Calu3 (cell line): Measurements from ENCODE around the gene LDHB. TPM values are rescaled to one million over a fixed set of nuclear protein-coding genes. Genes with fewer than 3 reads are reported as not detected.
A peak's percentile ranks its signal among the peaks of the same experiment; 100 is the strongest.
"Not testable (repeated sequence)": the region's sequence is repeated elsewhere in the genome, so short reads cannot be mapped to it uniquely, and the experiment has no call there.

Source experiments
- BruUV-seq: library from RNA; stranded (reverse); fragments of 400-500 nt; replicated peaks from 2 replicates; lab custom pipeline; 2021; lab: Mats Ljungman, UMichigan
- CTCF ChIA-PET: fragments of 300-600 bp; sonication (Branson Sonifier 250); formaldehyde crosslinking; loops from one replicate; lab custom pipeline; 2022; ENCODE audit warnings: antibody characterized with exemption; lab: Charles Lee
- DNase-seq: peaks from one replicate; pipeline ENCODE4 v3.0.0; 2022
- H3K27ac Mint-ChIP-seq: one replicate; pipeline ENCODE4 v1.8.0; 2022; ENCODE audit warnings: mixed read lengths; ENCODE audit not compliant: unreplicated experiment
- H3K27me3 Mint-ChIP-seq: one replicate; pipeline ENCODE4 v1.8.0; 2022; ENCODE audit warnings: mixed read lengths; ENCODE audit not compliant: unreplicated experiment
- H3K36me3 Mint-ChIP-seq: one replicate; pipeline ENCODE4 v1.8.0; 2022; ENCODE audit warnings: mild to moderate bottlenecking, moderate library complexity, mixed read lengths; ENCODE audit not compliant: insufficient read depth, unreplicated experiment
- H3K4me1 Mint-ChIP-seq: one replicate; pipeline ENCODE4 v1.8.0; 2022; ENCODE audit warnings: mild to moderate bottlenecking, low read depth, mixed read lengths; ENCODE audit not compliant: unreplicated experiment
- H3K4me3 Mint-ChIP-seq: one replicate; pipeline ENCODE4 v1.8.0; 2022; ENCODE audit warnings: mild to moderate bottlenecking, low read depth, moderate library complexity, mixed read lengths; ENCODE audit not compliant: unreplicated experiment
- H3K9me3 Mint-ChIP-seq: one replicate; pipeline ENCODE4 v1.8.0; 2022; ENCODE audit warnings: low read depth, mixed read lengths; ENCODE audit not compliant: unreplicated experiment
- CTCF ChIP-seq: fragments of 200-600 bp; IDR thresholded peaks from one replicate; pipeline ENCODE4 v1.8.0; 2022; ENCODE audit warnings: antibody characterized with exemption; ENCODE audit not compliant: unreplicated experiment
- intact Hi-C: fragments of 100-400 bp; cut with micrococcal nuclease; formaldehyde crosslinking; loops from one replicate; pipeline ENCODE4 v1.10.0; 2022; ENCODE audit not compliant: unreplicated experiment
- total RNA-seq: library from RNA; stranded (reverse); gene quantifications from 2 replicates; pipeline ENCODE4 v1.2.3, GENCODE V29; 2022

Gene LDHB
- total RNA-seq, 1 experiment from 2014 or later: 826 TPM

DNA sequence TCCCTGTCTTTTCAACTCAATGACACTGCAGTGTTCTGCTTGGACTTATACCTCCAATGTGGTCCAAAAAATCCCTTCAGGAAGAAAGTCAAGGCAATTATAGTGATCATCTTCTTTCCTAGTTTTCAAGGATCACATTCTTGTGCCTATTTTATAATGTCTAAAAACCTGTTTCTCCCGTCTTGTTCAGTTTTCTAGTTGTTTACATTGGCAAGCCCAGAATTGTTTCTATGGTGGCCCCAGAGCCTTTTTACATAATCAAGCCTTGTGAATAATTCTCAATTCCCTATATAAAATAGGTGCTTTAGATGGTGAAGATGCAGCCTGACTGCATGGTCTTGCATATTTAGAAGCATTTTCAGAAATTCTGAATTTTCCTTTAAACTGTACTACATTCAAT is 14.5 kb upstream of the LDHB start:
- no TSS peak for BruUV-seq
- Mint-ChIP-seq H3K9me3 (no peaks in the 10 kb centered on the region), H3K27ac (no peak overlapping the region), H3K4me3 (no peak overlapping the region), H3K4me1 (peaks cover 14% of the 10 kb centered on the region), H3K27me3 (peaks cover 9% of the 10 kb centered on the region), H3K36me3 (no peaks in the 10 kb centered on the region)
- intact Hi-C loops: loop anchor here (5.0 kb wide), 1 partner anchor 35 kb away; no protein-coding TSS in a partner anchor
- CTCF ChIA-PET: interaction anchor here (1.5 kb wide), 1 partner anchor 8 kb away, joined by 6 read pairs; no protein-coding TSS in a partner anchor
- no peak for TF ChIP-seq CTCF
- no peak for DNase-seq

GRCh38 chr12:21666722-21667121 is 9.1 kb upstream of the LDHB start:
- BruUV-seq: no TSS peak
- Mint-ChIP-seq H3K27ac (no peak overlapping the region), H3K9me3 (no peaks in the 10 kb centered on the region), H3K4me1 (peaks cover 11% of the 10 kb centered on the region), H3K27me3 (peaks cover 9% of the 10 kb centered on the region), H3K36me3 (no peaks in the 10 kb centered on the region), H3K4me3 (no peak overlapping the region)
- intact Hi-C loops: no loop called here
- CTCF ChIA-PET: interaction anchor here (0.6 kb wide), 1 partner anchor 29 kb away, joined by 3 read pairs; no protein-coding TSS in a partner anchor
- TF ChIP-seq CTCF: no peak
- peak; percentile 22 for DNase-seq

- intact Hi-C loops: no loop called here
- Mint-ChIP-seq H3K36me3 (no peaks in the 10 kb centered on the region), H3K27me3 (peaks cover 9% of the 10 kb centered on the region), H3K4me1 (peaks cover 9% of the 10 kb centered on the region), H3K9me3 (no peaks in the 10 kb centered on the region), H3K27ac (no peak overlapping the region), H3K4me3 (no peak overlapping the region)
- CTCF ChIA-PET: no interaction called here
- DNase-seq: no peak
- no TSS peak for BruUV-seq
- no peak for TF ChIP-seq CTCF
These were observed 8.2 kb upstream of the LDHB start for GRCh38 chr12:21665816-21666215.

- H3K27me3 Mint-ChIP-seq: no peaks in the 10 kb centered on the region
- TF ChIP-seq CTCF: no peak
- no peak overlapping the region for H3K27ac Mint-ChIP-seq
- no peak for DNase-seq
- BruUV-seq: no TSS peak
- CTCF ChIA-PET: no interaction called here
- no peaks in the 10 kb centered on the region for H3K9me3 Mint-ChIP-seq
- H3K4me1 Mint-ChIP-seq: peaks cover 3% of the 10 kb centered on the region
- intact Hi-C loops: no loop called here
- peaks cover 11% of the 10 kb centered on the region for H3K36me3 Mint-ChIP-seq
- H3K4me3 Mint-ChIP-seq: no peak overlapping the region
These were observed 4.6 kb upstream of the LDHB start for GRCh38 chr12:21662122-21662792.

GRCh38 chr12:21661396-21662093 is 3.9 kb upstream of the LDHB start:
- H3K27me3 Mint-ChIP-seq, CTCF ChIA-PET, H3K9me3 Mint-ChIP-seq, BruUV-seq, DNase-seq, H3K27ac Mint-ChIP-seq, H3K4me1 Mint-ChIP-seq, H3K4me3 Mint-ChIP-seq, intact Hi-C loops: not testable (repeated sequence)
- peaks cover 18% of the 10 kb centered on the region for H3K36me3 Mint-ChIP-seq
